Brain microvascular endothelial cell (primary cell): ENCODE data around the gene CFAP77.

Experiments used
- DNase-seq: peaks from one replicate; pipeline ENCODE4 v3.0.0-alpha.2; 2020
- H3K27ac ChIP-seq: fragments of 250-450 bp; sonication (Bioruptor Pico); 2 replicates; pipeline ENCODE4 v1.5.1; 2020; ENCODE audit warnings: mild to moderate bottlenecking, moderate library complexity
- H3K27me3 ChIP-seq: fragments of 250-450 bp; sonication (Bioruptor Pico); replicated peaks from 2 replicates; pipeline ENCODE4 v1.5.1; 2020; ENCODE audit warnings: mild to moderate bottlenecking
- H3K36me3 ChIP-seq: fragments of 250-450 bp; sonication (Bioruptor Pico); replicated peaks from 2 replicates; pipeline ENCODE4 v1.5.1; 2020; ENCODE audit warnings: mild to moderate bottlenecking
- H3K4me3 ChIP-seq: 2 replicates; pipeline ENCODE4 v1.5.1; 2011; ENCODE audit warnings: low read depth, mild to moderate bottlenecking, control low read depth, low read length, moderate library complexity
- CTCF ChIP-seq: IDR thresholded peaks from 2 replicates; pipeline ENCODE4 v1.5.1; 2011; ENCODE audit warnings: low read depth, mild to moderate bottlenecking, moderate library complexity, low read length, control low read depth, inconsistent platforms; ENCODE audit errors: missing control alignments
- in situ Hi-C: cut with HindIII; loops from 2 replicates; pipeline ENCODE4 v1.10.0; 2017; ENCODE audit warnings: low sequenced_read_pairs, low pct_ligation_motif_present

CFAP77 gene

DNA sequence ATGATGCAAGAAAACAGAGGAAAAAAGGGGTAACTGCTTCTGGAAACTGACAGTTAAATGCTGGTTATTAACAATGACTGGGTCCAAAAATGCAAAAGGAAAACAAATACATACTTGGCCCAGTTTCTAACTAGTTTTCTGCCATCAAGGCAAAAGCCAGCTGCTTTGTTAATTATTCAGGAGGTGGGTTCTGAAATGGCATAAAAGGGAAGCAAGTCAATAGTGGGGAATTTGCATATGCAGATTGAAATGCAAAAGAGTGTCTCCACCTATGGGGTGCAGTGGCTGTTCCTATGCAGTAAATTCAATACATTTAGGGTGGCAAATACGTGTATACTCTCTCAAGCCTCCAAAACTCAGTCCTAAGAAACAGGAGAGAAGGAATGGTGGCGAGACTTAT, 205.8 kb downstream of the CFAP77 start:
- peaks cover 28% of the 10 kb centered on the region for H3K36me3 ChIP-seq

GRCh38 chr9:132616725-132617124, 206.7 kb downstream of the CFAP77 start:
- no peak overlapping the region for H3K4me3 ChIP-seq
- H3K27me3 ChIP-seq = no peaks in the 10 kb centered on the region
- no peak overlapping the region for H3K27ac ChIP-seq
- in situ Hi-C loops = no loop called here
- no peak for TF ChIP-seq CTCF
- no peak for DNase-seq
- peaks cover 23% of the 10 kb centered on the region for H3K36me3 ChIP-seq

More for the DNA sequence above, 205.8 kb downstream of the CFAP77 start:
- no peak overlapping the region for H3K27ac ChIP-seq
- in situ Hi-C loops = no loop called here
- TF ChIP-seq CTCF = no peak
- DNase-seq = no peak
- no peaks in the 10 kb centered on the region for H3K27me3 ChIP-seq
- H3K4me3 ChIP-seq = no peak overlapping the region

GRCh38 chr9:132622159-132622558, 212.1 kb downstream of the CFAP77 start:
- DNase-seq = peak; percentile 45
- peaks cover 22% of the 10 kb centered on the region for H3K36me3 ChIP-seq
- no peak overlapping the region for H3K27ac ChIP-seq
- in situ Hi-C loops = no loop called here
- H3K27me3 ChIP-seq = no peaks in the 10 kb centered on the region
- TF ChIP-seq CTCF = no peak
- H3K4me3 ChIP-seq = no peak overlapping the region
